ENCODE measurements around the gene GRIK4.

GRIK4 gene

DNA sequence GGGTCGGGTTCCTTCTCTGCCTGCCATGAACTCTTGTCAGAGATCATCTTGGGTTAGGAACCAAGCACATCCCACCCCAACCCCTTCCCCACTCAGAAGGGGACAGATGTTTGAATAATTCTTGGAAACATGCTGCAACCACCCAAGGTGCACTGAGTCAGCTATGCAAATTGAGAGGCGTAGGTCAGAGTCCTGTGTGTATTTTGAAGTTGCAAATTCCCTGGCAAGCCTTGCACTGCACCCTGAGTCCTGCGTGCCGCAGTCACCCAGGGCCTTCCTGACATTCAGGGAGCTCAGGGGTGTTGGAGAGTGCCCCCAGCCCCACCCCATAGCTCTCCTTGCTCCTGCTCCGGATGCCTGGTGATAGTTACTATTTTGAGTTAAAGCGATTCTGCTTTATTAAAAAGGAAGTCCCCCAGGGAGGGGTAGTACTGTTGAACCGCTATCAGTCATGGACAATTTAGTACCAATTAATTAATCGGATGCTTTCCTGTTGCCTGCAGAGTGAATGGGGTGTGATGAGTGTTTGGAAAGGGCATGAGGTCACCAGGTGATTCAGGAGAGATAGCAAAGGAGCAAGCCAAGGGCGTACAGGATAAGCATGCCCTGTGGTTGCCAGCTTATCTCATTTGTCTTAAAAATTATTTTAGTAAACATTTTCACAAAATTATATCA, 123.7 kb downstream of the GRIK4 start:
- no peak for DNase-seq (ENCODE audit: low spot score)

- DNase-seq (ENCODE audit: low spot score): no peak
Observed at GRCh38 chr11:120637131-120637530, 125.6 kb downstream of the GRIK4 start.

GRCh38 chr11:120642196-120642894, 130.8 kb downstream of the GRIK4 start:
- DNase-seq (ENCODE audit: low spot score): no peak

DNA sequence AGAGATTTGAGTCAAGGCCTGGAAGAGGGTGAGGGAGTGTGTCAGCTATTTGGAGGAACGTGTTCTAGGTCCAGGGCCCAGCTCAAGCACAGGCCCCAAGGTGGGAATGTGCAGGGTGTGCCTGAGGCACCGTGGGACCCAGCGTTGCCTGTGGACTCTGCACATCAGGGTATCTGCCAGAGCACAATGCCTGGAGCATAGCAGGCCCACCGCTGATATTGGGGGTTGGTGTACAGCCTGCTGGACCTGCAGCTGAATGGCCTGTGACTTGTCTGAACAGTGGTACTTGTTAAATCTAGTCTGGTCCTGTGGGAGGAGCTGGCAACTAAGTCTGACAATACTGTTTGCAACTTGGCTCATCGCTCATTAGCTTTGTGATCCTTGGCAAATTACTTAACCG, 131.7 kb downstream of the GRIK4 start:
- DNase-seq (ENCODE audit: low spot score): no peak

DNA sequence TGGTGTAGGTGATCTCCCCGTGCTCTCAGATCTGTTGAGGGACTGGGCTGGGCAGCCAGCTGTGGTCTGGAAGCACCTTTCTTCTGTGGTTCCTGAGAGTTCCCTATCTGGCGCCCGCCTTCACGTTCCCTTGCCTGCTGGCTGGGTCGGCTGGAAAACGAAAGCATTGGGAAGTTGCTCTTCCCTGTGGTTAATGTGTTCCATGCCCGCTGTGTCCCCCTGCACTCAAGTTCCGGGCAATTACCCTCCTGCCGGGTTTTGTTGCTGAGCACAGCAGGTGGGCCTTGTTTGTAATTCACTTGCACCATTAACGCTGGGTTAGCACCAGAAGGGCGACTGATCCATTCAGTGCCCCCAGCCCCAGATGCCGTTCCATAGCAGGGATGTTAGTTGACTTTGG, 134.1 kb downstream of the GRIK4 start:
- no peak for DNase-seq (ENCODE audit: low spot score)

GRCh38 chr11:120646206-120646605, 134.7 kb downstream of the GRIK4 start:
- no peak for DNase-seq (ENCODE audit: low spot score)

GRCh38 chr11:120647681-120648080, 136.1 kb downstream of the GRIK4 start:
- DNase-seq (ENCODE audit: low spot score): no peak

DNA sequence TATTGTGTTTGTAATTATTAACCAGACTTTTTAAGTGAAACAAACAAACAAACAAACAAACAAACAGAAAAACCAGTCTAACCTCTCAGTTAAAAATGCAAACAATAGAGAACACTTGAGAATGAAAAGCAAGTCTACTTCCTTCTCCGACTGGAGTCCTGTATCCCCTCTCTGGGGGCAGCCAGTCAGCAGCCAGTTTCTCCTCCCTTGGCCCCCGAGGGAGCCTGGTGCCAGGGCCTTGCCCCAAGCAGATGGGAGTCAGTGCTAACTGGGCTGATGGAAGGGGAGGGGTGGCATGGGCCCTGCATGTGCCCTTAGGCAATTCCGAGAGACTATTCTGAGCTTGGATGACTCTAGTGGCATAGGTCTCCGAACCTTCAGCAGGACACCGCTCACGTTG, 137.2 kb downstream of the GRIK4 start:
- no peak for DNase-seq (ENCODE audit: low spot score)

GRCh38 chr11:120649316-120649715, 137.8 kb downstream of the GRIK4 start:
- no peak for DNase-seq (ENCODE audit: low spot score)

- DNase-seq (ENCODE audit: low spot score): no peak
Observed at GRCh38 chr11:120651396-120651795, 139.8 kb downstream of the GRIK4 start.

GRCh38 chr11:120651836-120652235, 140.3 kb downstream of the GRIK4 start:
- DNase-seq (ENCODE audit: low spot score): no peak

- DNase-seq (ENCODE audit: low spot score): no peak
Observed at GRCh38 chr11:120652705-120653335, 141.3 kb downstream of the GRIK4 start.

GRCh38 chr11:120655589-120655988, 144.0 kb downstream of the GRIK4 start:
- no peak for DNase-seq (ENCODE audit: low spot score)

GRCh38 chr11:120657306-120658070, 145.9 kb downstream of the GRIK4 start:
- no peak for DNase-seq (ENCODE audit: low spot score)

DNA sequence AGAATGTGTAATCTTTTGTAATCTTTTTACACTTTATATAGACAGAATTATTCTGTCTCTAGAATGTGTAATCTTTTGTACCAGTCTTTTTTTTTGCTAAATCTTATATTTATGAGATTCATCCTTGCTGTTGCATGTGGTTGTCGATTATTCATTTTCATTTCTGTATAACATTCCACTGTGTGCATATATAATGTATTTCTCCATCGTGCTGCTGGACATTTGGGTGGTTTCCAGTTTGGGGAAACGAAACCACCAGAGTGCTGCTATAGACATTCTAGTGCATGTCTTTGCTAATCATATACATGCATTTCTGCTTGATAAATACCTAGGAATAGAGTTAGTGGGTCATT, 146.5 kb downstream of the GRIK4 start:
- no peak for DNase-seq (ENCODE audit: low spot score)

GRCh38 chr11:120659076-120659475, 147.5 kb downstream of the GRIK4 start:
- DNase-seq (ENCODE audit: low spot score): no peak

DNA sequence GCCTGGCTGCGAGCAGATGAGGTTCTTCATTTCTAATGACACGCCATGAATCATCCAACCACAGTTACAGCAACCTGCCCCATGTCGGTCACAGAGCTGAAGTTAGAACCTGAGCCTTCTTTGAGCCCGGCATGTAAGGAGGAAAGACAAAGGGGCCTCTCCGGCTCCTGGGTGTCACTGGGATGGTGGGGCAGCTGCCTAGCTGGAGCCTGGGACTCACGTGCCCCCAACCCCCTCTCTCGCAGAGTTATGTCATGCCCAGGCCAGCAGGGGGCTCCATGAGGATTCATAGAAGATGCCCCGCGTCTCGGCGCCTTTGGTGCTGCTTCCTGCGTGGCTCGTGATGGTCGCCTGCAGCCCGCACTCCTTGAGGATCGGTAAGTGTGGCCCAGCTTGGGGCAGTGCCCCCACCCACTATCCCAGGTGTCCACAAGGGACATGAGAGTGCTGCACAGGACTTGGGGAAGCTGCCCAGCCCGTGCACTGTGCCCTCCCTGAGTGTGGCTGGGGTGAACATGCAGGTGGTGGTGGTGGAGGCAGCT, 148.5 kb downstream of the GRIK4 start:
- no peak for DNase-seq (ENCODE audit: low spot score)

DNA sequence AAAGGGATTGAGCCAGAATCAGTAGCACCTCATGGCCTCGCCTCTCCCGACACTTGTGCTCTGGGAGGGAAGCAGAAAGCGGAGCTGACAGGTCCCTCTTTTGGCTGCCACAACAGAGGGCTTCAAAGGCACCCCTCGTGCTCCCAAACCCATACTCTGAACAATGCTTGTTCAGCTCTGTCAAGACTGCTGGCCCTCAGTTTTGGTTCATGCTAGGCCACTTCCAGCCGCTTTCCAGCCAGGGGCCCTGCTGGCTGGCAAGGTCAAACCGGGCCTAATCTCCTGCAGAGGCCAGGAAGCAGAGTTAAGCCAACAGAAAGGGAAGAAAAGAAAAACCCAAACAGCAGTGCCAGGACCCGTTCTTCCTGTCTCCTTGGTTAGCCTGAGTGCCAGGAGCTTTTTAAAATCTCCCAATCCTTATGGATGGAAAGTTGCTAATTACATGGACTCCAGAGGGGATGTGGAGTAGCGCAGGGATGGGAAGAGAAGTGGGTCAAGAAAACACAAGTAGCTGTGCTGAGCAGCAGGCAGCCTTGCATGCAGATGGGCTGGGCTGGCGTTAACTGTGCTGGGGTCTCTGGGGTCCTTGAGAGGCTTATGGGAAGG, 150.6 kb downstream of the GRIK4 start:
- DNase-seq (ENCODE audit: low spot score): no peak

GRCh38 chr11:120663142-120663541, 151.6 kb downstream of the GRIK4 start:
- DNase-seq (ENCODE audit: low spot score): no peak

DNA sequence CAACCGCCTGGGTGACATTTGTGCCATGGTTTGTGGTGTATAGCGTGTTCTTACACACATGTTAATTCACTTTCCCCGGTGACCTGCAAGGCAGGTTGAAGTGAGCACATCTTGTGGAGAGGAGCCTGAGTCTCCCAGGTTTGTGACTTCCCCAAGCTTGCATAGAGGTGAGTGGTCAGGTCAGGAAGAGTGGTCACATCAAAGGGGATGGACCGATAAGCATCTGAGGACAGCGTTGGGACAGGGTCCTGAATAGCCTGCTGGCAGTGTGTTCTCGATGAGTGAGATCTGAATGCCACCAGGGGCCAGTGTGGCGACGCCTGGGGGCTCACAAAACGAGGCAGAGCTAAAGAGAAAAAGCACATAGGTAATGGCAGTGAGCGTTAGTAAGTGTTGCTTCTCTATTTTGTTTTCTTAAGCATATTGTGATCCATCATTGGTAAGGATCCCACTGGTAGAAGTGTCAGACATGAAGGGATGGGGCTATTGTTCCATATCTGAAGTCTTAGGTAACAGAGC, 154.6 kb downstream of the GRIK4 start:
- no peak for DNase-seq (ENCODE audit: low spot score)

GRCh38 chr11:120667281-120667680, 155.7 kb downstream of the GRIK4 start:
- DNase-seq (ENCODE audit: low spot score): no peak

GRCh38 chr11:120667934-120668333, 156.4 kb downstream of the GRIK4 start:
- DNase-seq (ENCODE audit: low spot score): no peak
